NCI-H2196 (cell line): Measurements from ENCODE around the gene AKR1B1.
A peak's percentile ranks its signal among the peaks of the same experiment; 100 is the strongest.

Source experiments
- DNase-seq: peaks from one replicate; lab custom pipeline; 2025; ENCODE audit not compliant: unreplicated experiment; lab: John Stamatoyannopoulos, UW

Gene AKR1B1

DNA sequence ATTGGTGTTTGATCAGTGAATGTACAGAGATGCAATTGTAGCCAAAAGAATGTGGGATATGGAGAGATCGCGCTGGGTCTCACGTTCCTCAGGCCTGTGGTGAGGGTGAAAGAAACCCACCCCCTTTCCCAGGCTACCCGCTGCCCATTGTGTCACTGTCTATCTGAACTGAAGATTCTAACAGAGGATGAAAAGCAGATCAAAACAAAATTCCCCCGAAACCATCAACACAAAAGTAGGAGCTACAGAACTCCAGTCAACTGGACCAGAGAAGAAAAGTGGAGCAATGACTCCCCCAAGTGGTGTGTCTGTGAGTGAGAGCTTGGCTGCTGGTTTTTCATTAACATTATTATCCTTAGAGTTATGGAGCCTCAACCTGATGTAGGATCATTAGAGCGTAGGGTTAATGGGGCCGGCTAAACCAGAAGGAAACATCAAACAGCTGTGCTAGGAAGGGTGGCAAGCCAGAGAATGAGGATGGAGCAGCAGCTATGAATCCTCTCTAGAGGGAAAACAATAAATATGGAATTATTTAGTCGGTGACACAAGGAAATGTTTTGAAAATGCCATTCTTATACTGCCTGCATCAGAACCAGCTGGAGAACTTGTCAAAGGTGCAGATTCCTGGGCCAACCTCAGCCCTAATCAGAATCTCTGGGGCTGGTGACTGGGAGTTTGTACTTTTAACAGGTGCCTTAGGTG is 38.3 kb downstream of the AKR1B1 start:
- peak; percentile 42 for DNase-seq

GRCh38 chr7:134419875-134420274 is 39.0 kb downstream of the AKR1B1 start:
- DNase-seq = no peak

DNA sequence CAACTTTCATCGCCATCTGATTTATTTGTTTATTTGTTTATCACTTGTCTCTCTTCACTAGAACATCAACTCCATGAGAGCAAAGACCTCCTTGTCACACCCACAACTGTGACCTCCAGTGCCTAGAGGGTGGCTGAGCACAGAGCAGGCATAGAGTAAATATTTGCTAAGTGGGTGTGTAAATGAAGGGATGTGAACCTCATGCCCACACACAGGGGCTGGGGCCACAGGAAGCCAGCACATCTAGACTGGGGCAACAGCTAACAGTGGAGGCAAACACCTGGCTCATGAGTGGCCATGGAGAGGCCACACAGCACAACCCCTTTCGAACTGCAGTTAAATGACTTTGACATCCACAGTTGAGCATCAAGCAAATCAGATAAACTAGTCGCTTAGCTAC is 39.8 kb downstream of the AKR1B1 start:
- DNase-seq = no peak

DNA sequence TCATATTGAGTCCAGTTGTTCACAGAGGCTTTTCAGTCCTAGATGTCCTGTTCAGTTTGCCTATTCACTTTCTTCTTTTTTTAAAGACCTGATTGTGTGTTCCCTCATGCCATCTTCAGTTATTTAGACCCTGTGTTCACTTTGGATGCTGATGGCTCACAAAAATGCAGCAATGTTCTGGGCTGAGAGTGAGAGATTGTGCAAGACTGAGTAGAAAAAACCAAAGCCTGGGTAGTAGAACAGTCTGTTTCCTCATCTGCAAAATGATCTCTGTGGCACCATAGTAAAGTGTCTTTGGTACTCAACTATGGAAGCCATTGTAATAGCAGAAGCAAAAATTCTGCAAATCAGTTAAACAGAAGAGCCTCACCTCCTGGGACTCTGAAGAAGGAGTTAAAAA is 43.2 kb downstream of the AKR1B1 start:
- DNase-seq = no peak

DNA sequence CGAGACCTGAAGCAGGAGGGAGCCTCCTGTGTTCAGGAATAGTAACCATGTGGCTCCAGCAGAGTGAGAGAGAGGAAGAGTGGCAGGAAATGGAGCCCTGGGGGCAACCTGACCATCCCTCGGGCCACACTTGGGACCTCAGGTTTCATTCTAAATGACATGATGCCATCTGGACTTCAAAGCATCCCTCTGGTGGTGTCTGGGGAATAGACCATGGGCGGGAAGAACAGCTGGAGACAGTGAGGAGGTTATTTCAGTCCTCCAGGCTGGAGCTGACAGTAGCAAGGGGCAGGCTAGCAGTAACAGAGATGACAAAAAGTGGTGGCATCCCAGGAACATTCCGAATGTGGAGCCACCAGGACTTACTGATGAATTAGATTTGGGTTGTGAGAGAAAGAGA is 44.8 kb downstream of the AKR1B1 start:
- DNase-seq = no peak

GRCh38 chr7:134407311-134407710 is 51.6 kb downstream of the AKR1B1 start:
- no peak for DNase-seq

- no peak for DNase-seq
Measured at GRCh38 chr7:134406431-134406830, 52.5 kb downstream of the AKR1B1 start.

DNA sequence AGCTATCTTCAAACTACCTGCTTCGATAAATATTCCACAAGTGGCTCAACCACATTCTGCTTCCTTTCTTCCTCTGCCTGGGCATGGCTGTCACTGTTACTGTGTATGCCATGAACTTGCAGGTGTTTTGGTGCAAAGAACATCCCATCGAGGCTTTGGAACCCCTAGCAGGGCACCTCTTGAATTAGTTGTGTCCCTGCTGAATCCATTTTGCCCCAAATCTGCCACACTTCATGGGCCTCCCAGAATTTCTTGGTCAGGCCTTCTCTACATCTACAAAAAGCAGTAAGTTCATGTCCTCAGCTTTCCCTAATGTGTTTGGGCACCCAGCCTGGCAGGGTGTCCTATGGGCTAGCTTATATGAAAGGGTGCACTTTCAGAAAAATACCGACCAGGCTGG is 53.6 kb downstream of the AKR1B1 start:
- no peak for DNase-seq

DNA sequence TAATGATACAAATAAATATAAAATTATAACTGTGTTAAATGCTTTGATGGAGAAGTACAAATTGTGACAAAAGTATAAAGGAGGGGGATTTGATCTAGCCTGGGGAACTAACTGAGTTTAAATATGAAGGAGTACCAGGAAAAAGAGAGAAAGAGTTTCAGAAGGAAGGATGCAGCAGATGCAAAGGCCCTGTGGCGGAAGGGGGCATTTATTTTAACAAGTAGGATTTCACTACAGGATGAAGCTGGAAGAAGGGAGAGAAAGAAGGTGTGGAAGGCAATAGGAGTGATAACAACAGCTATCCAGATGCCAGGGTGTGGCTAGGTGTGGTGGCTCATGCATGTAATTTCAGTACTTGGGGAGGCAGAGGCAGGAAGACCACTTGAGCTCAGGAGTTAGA is 55.8 kb downstream of the AKR1B1 start:
- no peak for DNase-seq

GRCh38 chr7:134400859-134401258 is 58.0 kb downstream of the AKR1B1 start:
- DNase-seq = no peak

DNA sequence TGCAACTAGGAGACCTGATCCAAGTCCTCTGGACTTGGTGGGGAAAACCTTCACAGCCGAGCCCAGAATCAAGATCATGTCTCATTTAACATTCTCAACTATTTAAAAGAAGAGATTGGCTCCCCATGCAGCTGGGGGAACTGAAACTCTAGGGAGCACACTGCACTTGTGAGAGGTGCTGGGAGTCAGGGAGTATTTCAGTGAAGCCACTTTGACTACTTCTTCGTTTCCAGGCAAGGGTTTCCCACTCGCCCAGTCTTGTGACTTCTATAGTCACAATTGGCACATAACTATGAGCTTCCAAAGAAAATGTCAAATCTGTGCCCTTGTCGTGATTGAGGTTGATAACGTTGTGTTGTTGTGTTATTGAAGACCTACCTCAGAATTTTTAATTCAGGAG is 62.9 kb downstream of the AKR1B1 start:
- DNase-seq = no peak

- DNase-seq = no peak
Measured at GRCh38 chr7:134395604-134396003, 63.3 kb downstream of the AKR1B1 start.

DNA sequence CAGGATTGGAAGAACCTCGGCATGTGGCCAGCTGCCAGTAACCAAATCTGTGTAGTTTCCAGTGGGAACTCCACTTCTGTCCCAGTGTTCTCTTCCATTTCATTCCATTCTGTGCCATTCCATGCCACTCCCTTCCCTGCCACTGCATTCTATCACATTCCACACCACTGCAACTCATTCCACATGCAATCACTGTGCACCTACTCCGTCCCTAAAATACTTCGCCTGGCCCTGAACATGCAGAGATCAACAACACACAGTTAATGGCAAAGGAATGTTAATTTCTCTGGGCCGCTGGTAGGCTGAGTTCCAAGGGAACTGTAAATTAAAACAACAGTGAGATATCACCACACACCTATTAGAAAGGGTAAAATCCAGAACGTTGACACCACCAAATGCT is 64.8 kb downstream of the AKR1B1 start:
- DNase-seq = no peak
